ENCODE data around the gene BAG5. TPM values are rescaled to one million over a fixed set of nuclear protein-coding genes. Genes with fewer than 3 reads are reported as not detected.
A peak's percentile ranks its signal among the peaks of the same experiment; 100 is the strongest.

The BAG5 gene
- total RNA-seq, 4 donors from 2014 or later = 40.3 to 44.3 (median 43.1) TPM

DNA sequence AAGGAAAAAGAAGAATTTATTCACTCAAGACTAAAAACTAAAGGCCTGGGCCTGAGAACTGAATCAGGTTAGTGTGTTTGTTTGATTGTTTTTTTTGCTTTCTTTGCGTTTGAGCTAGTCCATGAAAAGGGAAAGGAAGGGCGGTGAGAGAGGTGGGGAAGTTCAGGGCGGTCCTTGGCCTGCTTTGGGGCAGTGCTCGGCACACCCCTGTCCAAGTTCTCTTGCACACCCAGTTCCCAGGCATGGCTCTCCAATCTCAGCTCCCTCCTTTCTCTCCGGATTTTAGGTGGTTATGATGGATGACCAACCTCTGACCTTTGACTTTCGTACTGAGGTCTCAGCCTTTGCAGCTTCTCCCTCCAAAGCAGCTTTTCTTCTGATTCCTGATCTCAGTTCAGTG, 11.6 kb upstream of the BAG5 start:
- no peak overlapping the region for H3K4me3 ChIP-seq (ENCODE audit: low read depth, poor library complexity, severe bottlenecking)
- 53% methylated on average over 6 of the region's 6 CpGs for WGBS, 2 donors
- no peak for DNase-seq (ENCODE audit: low spot score in 2 of 2)
- intact Hi-C loops (cut with DNase I; ENCODE audit: low total_unique reads) = loop anchor here (10.0 kb wide), 1 partner anchor 131 kb away; no protein-coding TSS in a partner anchor
- no peak for TF ChIP-seq POLR2A (IDR thresholded peaks at IDR 0.05)
- TF ChIP-seq, protein P1, sequence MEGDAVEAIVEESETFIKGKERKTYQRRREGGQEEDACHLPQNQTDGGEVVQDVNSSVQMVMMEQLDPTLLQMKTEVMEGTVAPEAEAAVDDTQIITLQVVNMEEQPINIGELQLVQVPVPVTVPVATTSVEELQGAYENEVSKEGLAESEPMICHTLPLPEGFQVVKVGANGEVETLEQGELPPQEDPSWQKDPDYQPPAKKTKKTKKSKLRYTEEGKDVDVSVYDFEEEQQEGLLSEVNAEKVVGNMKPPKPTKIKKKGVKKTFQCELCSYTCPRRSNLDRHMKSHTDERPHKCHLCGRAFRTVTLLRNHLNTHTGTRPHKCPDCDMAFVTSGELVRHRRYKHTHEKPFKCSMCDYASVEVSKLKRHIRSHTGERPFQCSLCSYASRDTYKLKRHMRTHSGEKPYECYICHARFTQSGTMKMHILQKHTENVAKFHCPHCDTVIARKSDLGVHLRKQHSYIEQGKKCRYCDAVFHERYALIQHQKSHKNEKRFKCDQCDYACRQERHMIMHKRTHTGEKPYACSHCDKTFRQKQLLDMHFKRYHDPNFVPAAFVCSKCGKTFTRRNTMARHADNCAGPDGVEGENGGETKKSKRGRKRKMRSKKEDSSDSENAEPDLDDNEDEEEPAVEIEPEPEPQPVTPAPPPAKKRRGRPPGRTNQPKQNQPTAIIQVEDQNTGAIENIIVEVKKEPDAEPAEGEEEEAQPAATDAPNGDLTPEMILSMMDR (IDR thresholded peaks at IDR 0.05) = no peak

DNA sequence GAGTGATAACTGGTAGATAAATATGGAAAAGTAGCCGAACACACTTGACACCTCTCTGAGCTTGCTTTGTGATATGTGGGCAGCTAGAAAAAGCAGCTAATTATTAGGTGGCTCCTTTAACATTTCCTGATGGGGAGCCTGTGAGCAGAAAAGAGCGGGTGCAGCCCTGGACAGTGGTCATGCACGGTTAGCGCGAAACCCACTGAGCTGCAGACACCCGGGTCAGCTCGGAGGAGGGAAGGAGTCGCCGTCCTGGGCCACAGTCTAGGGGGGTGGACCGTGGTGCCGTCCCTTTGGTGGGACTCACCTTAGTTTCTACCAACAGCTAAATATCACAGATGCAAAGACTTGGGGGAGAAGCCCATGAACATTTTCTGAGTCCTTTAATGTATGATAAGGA, 7.0 kb upstream of the BAG5 start:
- TF ChIP-seq POLR2A (IDR thresholded peaks at IDR 0.05) = no peak
- TF ChIP-seq, protein P1 (IDR thresholded peaks at IDR 0.05) = no peak
- 75 to 78% methylated on average over 11 of the region's 11 CpGs for WGBS, 2 donors
- no peak overlapping the region for H3K4me3 ChIP-seq (ENCODE audit: low read depth, poor library complexity, severe bottlenecking)
- DNase-seq (ENCODE audit: low spot score in 2 of 2) = no peak
- intact Hi-C loops (cut with DNase I; ENCODE audit: low total_unique reads) = no loop called here

DNA sequence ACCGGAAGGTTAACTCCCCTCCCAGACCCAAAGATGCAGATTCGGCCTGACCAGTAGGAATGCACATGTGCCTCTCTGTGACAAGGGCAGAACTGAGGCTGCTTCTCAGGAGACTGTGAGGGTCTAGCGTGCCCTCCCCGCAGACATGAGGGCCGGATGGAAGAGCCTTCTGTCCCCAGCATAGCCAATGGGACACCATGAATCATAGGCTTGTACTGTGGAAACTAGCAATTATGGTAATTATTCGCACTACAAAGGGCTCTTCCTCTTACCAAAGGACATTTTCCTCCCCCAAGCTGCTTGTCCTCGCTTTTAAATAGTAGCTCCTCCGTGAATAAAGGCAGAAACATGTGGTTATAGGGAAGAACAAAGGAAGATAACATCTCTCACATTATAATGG, 6.5 kb upstream of the BAG5 start:
- TF ChIP-seq, protein P1 (IDR thresholded peaks at IDR 0.05) = no peak
- no peak for TF ChIP-seq POLR2A (IDR thresholded peaks at IDR 0.05)
- WGBS, 2 donors = 71 to 75% methylated on average over 8 of the region's 8 CpGs
- no peak for DNase-seq (ENCODE audit: low spot score in 2 of 2)
- H3K4me3 ChIP-seq (ENCODE audit: low read depth, poor library complexity, severe bottlenecking) = no peak overlapping the region
- intact Hi-C loops (cut with DNase I; ENCODE audit: low total_unique reads) = no loop called here

DNA sequence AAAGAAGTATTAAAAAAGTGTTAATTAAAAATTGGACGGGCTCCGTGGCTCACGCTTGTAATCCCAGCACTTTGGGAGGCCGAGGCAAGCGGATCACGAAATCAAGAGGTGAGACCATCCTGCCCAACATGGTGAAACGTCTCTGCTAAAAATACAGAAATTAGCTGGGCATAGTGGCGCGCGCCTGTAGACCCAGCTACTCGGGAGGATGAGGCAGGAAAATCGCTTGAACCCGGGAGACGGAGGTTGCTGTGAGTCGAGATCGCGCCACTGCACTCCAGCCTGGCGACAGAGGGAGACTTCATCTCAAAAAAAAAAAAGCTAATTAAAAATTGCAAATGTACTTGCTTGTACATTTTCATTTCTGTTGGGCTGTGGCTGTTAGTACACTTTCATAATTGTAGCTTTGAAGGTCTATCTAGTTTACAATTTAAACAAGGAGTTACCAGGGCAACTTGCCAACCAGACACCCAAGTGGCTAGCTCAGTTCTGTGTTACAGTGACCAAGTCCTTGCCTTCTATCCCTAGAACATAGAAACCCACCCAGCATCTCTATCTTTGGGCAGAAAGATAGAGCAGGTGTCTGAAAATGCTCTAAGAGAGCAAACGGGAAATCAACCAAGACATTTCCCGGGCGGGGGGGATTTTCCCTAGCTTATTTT, 1.5 kb upstream of the BAG5 start:
- no peak for DNase-seq (ENCODE audit: low spot score in 2 of 2)
- H3K4me3 ChIP-seq (ENCODE audit: low read depth, poor library complexity, severe bottlenecking) = no peak overlapping the region
- WGBS, 2 donors = 50 to 54% methylated on average over 21 of the region's 21 CpGs
- no peak for TF ChIP-seq POLR2A (IDR thresholded peaks at IDR 0.05)
- intact Hi-C loops (cut with DNase I; ENCODE audit: low total_unique reads) = no loop called here

DNA sequence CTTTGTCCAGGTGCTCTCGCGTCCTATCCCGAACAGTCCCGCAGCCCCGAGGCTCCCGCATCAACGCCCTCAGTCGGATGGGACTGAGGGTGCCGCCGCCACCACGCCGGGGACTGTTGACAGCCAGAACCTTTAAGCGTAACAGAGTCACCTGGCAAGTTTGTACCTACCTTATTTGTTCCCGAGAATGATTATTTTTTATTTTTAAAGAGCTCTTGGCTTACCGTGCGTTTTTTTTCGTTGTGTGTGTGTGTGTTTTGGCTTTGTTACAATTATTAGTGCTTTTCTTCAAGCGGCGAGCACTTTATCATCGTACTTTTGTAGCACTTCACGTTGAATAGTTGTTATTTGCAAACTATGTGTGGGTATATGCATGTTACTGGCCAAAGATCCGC, 766 bp upstream of the BAG5 start:
- 1% methylated on average over 21 to 22 of the region's 22 CpGs for WGBS, 2 donors
- DNase-seq (ENCODE audit: low spot score in 2 of 2) = peak in 1 of 2 donors; percentile 93
- peak overlapping the region; percentile 94 for H3K4me3 ChIP-seq (ENCODE audit: low read depth, poor library complexity, severe bottlenecking)
- TF ChIP-seq POLR2A (IDR thresholded peaks at IDR 0.05) = no peak
- TF ChIP-seq, protein P1 (IDR thresholded peaks at IDR 0.05) = no peak
- intact Hi-C loops (cut with DNase I; ENCODE audit: low total_unique reads) = no loop called here

DNA sequence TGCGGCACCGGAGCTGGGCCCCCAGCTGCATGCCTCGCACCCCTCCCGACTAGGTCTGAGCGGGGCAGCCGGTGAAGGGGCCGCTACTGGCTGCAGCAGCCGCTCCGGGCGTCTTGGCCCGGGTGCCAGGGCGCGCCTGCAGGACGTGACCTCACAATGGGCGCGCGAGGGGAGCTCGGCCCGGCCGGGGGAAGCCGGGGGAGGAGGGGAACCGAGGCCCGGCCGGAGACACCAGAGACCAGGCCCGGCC, 353 bp downstream of the BAG5 start:
- DNase-seq (ENCODE audit: low spot score in 2 of 2) = no peak
- intact Hi-C loops (cut with DNase I; ENCODE audit: low total_unique reads) = no loop called here

More for the DNA sequence above, 353 bp downstream of the BAG5 start:
- WGBS, 2 donors = 0% methylated on average over 1 to 16 of the region's 25 CpGs
- TF ChIP-seq, protein P1 (IDR thresholded peaks at IDR 0.05) = no peak
- TF ChIP-seq POLR2A (IDR thresholded peaks at IDR 0.05) = no peak
- H3K4me3 ChIP-seq (ENCODE audit: low read depth, poor library complexity, severe bottlenecking) = peak overlapping the region; percentile 94
